Nephron (organoid): Measurements from ENCODE around the gene TMEM184C.

Experiments
- H3K27ac Mint-ChIP-seq, 3 experiments: 2 replicates each; pipeline ENCODE4 v1.8.0; 2020; ENCODE audit warnings: mixed read lengths in 3 of 3, mild to moderate bottlenecking in 2 of 3, moderate library complexity in 1 of 3
- H3K27me3 Mint-ChIP-seq: 2 replicates; pipeline ENCODE4 v1.8.0; 2021; ENCODE audit warnings: low read depth, mild to moderate bottlenecking, moderate library complexity, mixed read lengths
- H3K36me3 Mint-ChIP-seq: 2 replicates; pipeline ENCODE4 v1.8.0; 2020; ENCODE audit warnings: low read depth, mixed read lengths
- H3K4me1 Mint-ChIP-seq: 2 replicates; pipeline ENCODE4 v1.8.0; 2020; ENCODE audit warnings: mixed read lengths
- H3K4me3 Mint-ChIP-seq, 3 experiments: 2 replicates each; pipeline ENCODE4 v1.8.0; 2020; ENCODE audit warnings: mild to moderate bottlenecking in 3 of 3, mixed read lengths in 3 of 3, moderate library complexity in 2 of 3
- H3K9me3 Mint-ChIP-seq: 2 replicates; pipeline ENCODE4 v1.8.0; 2020; ENCODE audit warnings: mixed read lengths
- CTCF ChIP-seq, 3 experiments: fragments of 200-600 bp; sonication (generic); IDR thresholded peaks; one replicate each; pipeline ENCODE4 v1.5.0; 2021; ENCODE audit warnings: antibody characterized with exemption in 3 of 3; ENCODE audit not compliant: unreplicated experiment in 3 of 3

The TMEM184C gene

GRCh38 chr4:147643616-147644015 lies 26.4 kb downstream of the TMEM184C start:
- Mint-ChIP-seq H3K36me3 (peaks cover 48% of the 10 kb centered on the region), H3K4me1 (no peaks in the 10 kb centered on the region), H3K27ac (no peak overlapping the region), H3K27me3 (no peaks in the 10 kb centered on the region), H3K9me3 (no peaks in the 10 kb centered on the region), H3K4me3 (no peak overlapping the region)
- no peak for TF ChIP-seq CTCF (IDR thresholded peaks at IDR 0.05; ENCODE audit: unreplicated experiment in 3 of 3)

GRCh38 chr4:147644471-147644870 lies 27.3 kb downstream of the TMEM184C start:
- H3K4me3 Mint-ChIP-seq = no peak overlapping the region
- no peak overlapping the region for H3K27ac Mint-ChIP-seq
- H3K9me3 Mint-ChIP-seq = no peaks in the 10 kb centered on the region
- H3K27me3 Mint-ChIP-seq = no peaks in the 10 kb centered on the region
- no peak for TF ChIP-seq CTCF (IDR thresholded peaks at IDR 0.05; ENCODE audit: unreplicated experiment in 3 of 3)
- peaks cover 49% of the 10 kb centered on the region for H3K36me3 Mint-ChIP-seq
- no peaks in the 10 kb centered on the region for H3K4me1 Mint-ChIP-seq

GRCh38 chr4:147645099-147645498 lies 27.9 kb downstream of the TMEM184C start:
- no peaks in the 10 kb centered on the region for H3K4me1 Mint-ChIP-seq
- H3K27ac Mint-ChIP-seq = no peak overlapping the region
- no peak for TF ChIP-seq CTCF (IDR thresholded peaks at IDR 0.05; ENCODE audit: unreplicated experiment in 3 of 3)
- H3K36me3 Mint-ChIP-seq = peaks cover 49% of the 10 kb centered on the region
- H3K9me3 Mint-ChIP-seq = no peaks in the 10 kb centered on the region
- H3K4me3 Mint-ChIP-seq = no peak overlapping the region
- H3K27me3 Mint-ChIP-seq = no peaks in the 10 kb centered on the region

- H3K9me3 Mint-ChIP-seq = no peaks in the 10 kb centered on the region
- H3K36me3 Mint-ChIP-seq = peaks cover 58% of the 10 kb centered on the region
- no peaks in the 10 kb centered on the region for H3K4me1 Mint-ChIP-seq
- no peak overlapping the region for H3K27ac Mint-ChIP-seq
- no peak for TF ChIP-seq CTCF (IDR thresholded peaks at IDR 0.05; ENCODE audit: unreplicated experiment in 3 of 3)
- no peaks in the 10 kb centered on the region for H3K27me3 Mint-ChIP-seq
- H3K4me3 Mint-ChIP-seq = no peak overlapping the region
Observed at GRCh38 chr4:147648656-147649055, 31.5 kb downstream of the TMEM184C start.

- Mint-ChIP-seq H3K4me1 (no peaks in the 10 kb centered on the region), H3K27ac (no peak overlapping the region), H3K4me3 (no peak overlapping the region), H3K27me3 (no peaks in the 10 kb centered on the region), H3K9me3 (no peaks in the 10 kb centered on the region), H3K36me3 (peaks cover 75% of the 10 kb centered on the region)
- TF ChIP-seq CTCF (IDR thresholded peaks at IDR 0.05; ENCODE audit: unreplicated experiment in 3 of 3) = no peak
Observed at GRCh38 chr4:147651563-147651962, 34.4 kb downstream of the TMEM184C start.

GRCh38 chr4:147655639-147656038 lies 38.4 kb downstream of the TMEM184C start:
- TF ChIP-seq CTCF (IDR thresholded peaks at IDR 0.05; ENCODE audit: unreplicated experiment in 3 of 3) = no peak
- H3K27ac Mint-ChIP-seq = no peak overlapping the region
- peaks cover 59% of the 10 kb centered on the region for H3K36me3 Mint-ChIP-seq
- no peaks in the 10 kb centered on the region for H3K9me3 Mint-ChIP-seq
- H3K27me3 Mint-ChIP-seq = no peaks in the 10 kb centered on the region
- no peak overlapping the region for H3K4me3 Mint-ChIP-seq
- no peaks in the 10 kb centered on the region for H3K4me1 Mint-ChIP-seq
